Measurements from ENCODE around the gene ZSCAN5B.
"Not testable (repeated sequence)": the region's sequence is repeated elsewhere in the genome, so short reads cannot be mapped to it uniquely, and the experiment has no call there.

The ZSCAN5B gene

GRCh38 chr19:56174550-56174949, 23.0 kb downstream of the ZSCAN5B start:
- DNase-seq, result no peak

GRCh38 chr19:56174086-56174485, 23.5 kb downstream of the ZSCAN5B start:
- no peak for DNase-seq

- no peak for DNase-seq
Measured at GRCh38 chr19:56170261-56170660, 27.3 kb downstream of the ZSCAN5B start.

GRCh38 chr19:56167064-56167578, 30.5 kb downstream of the ZSCAN5B start:
- DNase-seq, result no peak

GRCh38 chr19:56163097-56163496, 34.5 kb downstream of the ZSCAN5B start:
- no peak for DNase-seq

GRCh38 chr19:56162258-56162657, 35.3 kb downstream of the ZSCAN5B start:
- no peak for DNase-seq

- DNase-seq, result no peak
Measured at GRCh38 chr19:56161534-56161933, 36.0 kb downstream of the ZSCAN5B start.

- DNase-seq, result no peak
Measured at GRCh38 chr19:56159622-56160271, 37.8 kb downstream of the ZSCAN5B start.

GRCh38 chr19:56159009-56159559, 38.5 kb downstream of the ZSCAN5B start:
- DNase-seq, result no peak

GRCh38 chr19:56158170-56158757, 39.3 kb downstream of the ZSCAN5B start:
- DNase-seq, result no peak

GRCh38 chr19:56156768-56157167, 40.8 kb downstream of the ZSCAN5B start:
- no peak for DNase-seq

- DNase-seq, result no peak
Measured at GRCh38 chr19:56155124-56155687, 42.4 kb downstream of the ZSCAN5B start.

- DNase-seq, result no peak
Measured at GRCh38 chr19:56153507-56153906, 44.1 kb downstream of the ZSCAN5B start.

- no peak for DNase-seq
Measured at GRCh38 chr19:56152644-56153043, 44.9 kb downstream of the ZSCAN5B start.

GRCh38 chr19:56150358-56150757, 47.2 kb downstream of the ZSCAN5B start:
- no peak for DNase-seq

- no peak for DNase-seq
Measured at GRCh38 chr19:56149656-56150038, 47.9 kb downstream of the ZSCAN5B start.

GRCh38 chr19:56148955-56149655, 48.5 kb downstream of the ZSCAN5B start:
- not testable (repeated sequence) for DNase-seq

- DNase-seq, result no peak
Measured at GRCh38 chr19:56148096-56148495, 49.5 kb downstream of the ZSCAN5B start.

GRCh38 chr19:56147307-56147706, 50.3 kb downstream of the ZSCAN5B start:
- no peak for DNase-seq

- no peak for DNase-seq
Measured at GRCh38 chr19:56146904-56147303, 50.7 kb downstream of the ZSCAN5B start.

- no peak for DNase-seq
Measured at GRCh38 chr19:56145698-56146097, 51.9 kb downstream of the ZSCAN5B start.

GRCh38 chr19:56144831-56145230, 52.8 kb downstream of the ZSCAN5B start:
- DNase-seq, result no peak

- DNase-seq, result no peak
Measured at GRCh38 chr19:56144376-56144775, 53.2 kb downstream of the ZSCAN5B start.
